ENCODE data around the gene SPATA16. TPM values are rescaled to one million over a fixed set of nuclear protein-coding genes. Genes with fewer than 3 reads are reported as not detected.

The SPATA16 gene
- total and polyA plus RNA-seq, 2 of the 13 experiments (the other 11 are each of a cell fraction or from before 2014, with no cell fraction given): not detected

- ATAC-seq: no peak
- FAIRE-seq: no peak
- no peak overlapping the region for H3K27ac ChIP-seq (ENCODE audit: extremely low read length, insufficient read depth, low read length)
- H3K36me3 ChIP-seq (replicated peaks in 1 of 2; ENCODE audit: control insufficient read depth in 1 of 2, insufficient read depth in 2 of 2, low read length in 2 of 2): no peaks in the 10 kb centered on the region
- no TSS peak for BruUV-seq (replicated peaks)
- H3K4me1 ChIP-seq (ENCODE audit: insufficient read depth, low read length): no peaks in the 10 kb centered on the region
- H3K4me2 ChIP-seq (ENCODE audit: low read depth, low read length): no peak overlapping the region
- POLR2A ChIA-PET: no interaction called here
- CTCF ChIA-PET (ENCODE audit: low intra/inter-chr PET ratio, low total read pairs): no interaction called here
- in situ Hi-C loops (cut with HindIII; ENCODE audit: extremely low pct_ligation_motif_present, low pct_unique_long_range_greater_than_20kb): no loop called here
- no peak overlapping the region for H3K9ac ChIP-seq (ENCODE audit: insufficient read depth, low read depth, low read length)
- H3K9me3 ChIP-seq (ENCODE audit: low read length): no peaks in the 10 kb centered on the region
- H3K79me2 ChIP-seq (ENCODE audit: insufficient read depth, low read length): no peaks in the 10 kb centered on the region
- no peak overlapping the region for H3K4me3 ChIP-seq (replicated peaks in 1 of 3; ENCODE audit: insufficient read depth in 1 of 3, low read depth in 2 of 3, low read length in 3 of 3)
- no peaks in the 10 kb centered on the region for H3K27me3 ChIP-seq (ENCODE audit: control insufficient read depth in 1 of 2, insufficient read depth in 2 of 2, low read length in 2 of 2)
- TF ChIP-seq, protein P1, sequence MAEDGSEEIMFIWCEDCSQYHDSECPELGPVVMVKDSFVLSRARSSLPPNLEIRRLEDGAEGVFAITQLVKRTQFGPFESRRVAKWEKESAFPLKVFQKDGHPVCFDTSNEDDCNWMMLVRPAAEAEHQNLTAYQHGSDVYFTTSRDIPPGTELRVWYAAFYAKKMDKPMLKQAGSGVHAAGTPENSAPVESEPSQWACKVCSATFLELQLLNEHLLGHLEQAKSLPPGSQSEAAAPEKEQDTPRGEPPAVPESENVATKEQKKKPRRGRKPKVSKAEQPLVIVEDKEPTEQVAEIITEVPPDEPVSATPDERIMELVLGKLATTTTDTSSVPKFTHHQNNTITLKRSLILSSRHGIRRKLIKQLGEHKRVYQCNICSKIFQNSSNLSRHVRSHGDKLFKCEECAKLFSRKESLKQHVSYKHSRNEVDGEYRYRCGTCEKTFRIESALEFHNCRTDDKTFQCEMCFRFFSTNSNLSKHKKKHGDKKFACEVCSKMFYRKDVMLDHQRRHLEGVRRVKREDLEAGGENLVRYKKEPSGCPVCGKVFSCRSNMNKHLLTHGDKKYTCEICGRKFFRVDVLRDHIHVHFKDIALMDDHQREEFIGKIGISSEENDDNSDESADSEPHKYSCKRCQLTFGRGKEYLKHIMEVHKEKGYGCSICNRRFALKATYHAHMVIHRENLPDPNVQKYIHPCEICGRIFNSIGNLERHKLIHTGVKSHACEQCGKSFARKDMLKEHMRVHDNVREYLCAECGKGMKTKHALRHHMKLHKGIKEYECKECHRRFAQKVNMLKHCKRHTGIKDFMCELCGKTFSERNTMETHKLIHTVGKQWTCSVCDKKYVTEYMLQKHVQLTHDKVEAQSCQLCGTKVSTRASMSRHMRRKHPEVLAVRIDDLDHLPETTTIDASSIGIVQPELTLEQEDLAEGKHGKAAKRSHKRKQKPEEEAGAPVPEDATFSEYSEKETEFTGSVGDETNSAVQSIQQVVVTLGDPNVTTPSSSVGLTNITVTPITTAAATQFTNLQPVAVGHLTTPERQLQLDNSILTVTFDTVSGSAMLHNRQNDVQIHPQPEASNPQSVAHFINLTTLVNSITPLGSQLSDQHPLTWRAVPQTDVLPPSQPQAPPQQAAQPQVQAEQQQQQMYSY (CRISPR knock-in tag; IDR thresholded peaks at IDR 0.05): no peak
- TF ChIP-seq ZFP36L1 (CRISPR knock-in tag; IDR thresholded peaks at IDR 0.05) (no peak), ZNF136 (CRISPR knock-in tag; IDR thresholded peaks at IDR 0.05; ENCODE audit: low read depth) (no peak), TMF1 (CRISPR knock-in tag; IDR thresholded peaks at IDR 0.05; ENCODE audit: low read depth) (no peak), RFX3 (CRISPR knock-in tag; IDR thresholded peaks at IDR 0.05) (no peak), CBX1 (IDR thresholded peaks at IDR 0.05; ENCODE audit: low read depth) (no peak)
- no peaks in the 10 kb centered on the region for H4K20me1 ChIP-seq (ENCODE audit: insufficient read depth, low read length)
- H2AFZ ChIP-seq (ENCODE audit: low read length): no peak overlapping the region
- DNase-seq (ENCODE audit: low spot score): no peak
- intact Hi-C loops (cut with micrococcal nuclease; ENCODE audit: unreplicated experiment): no loop called here
Measured at GRCh38 chr3:173030273-173030672, 110.8 kb downstream of the SPATA16 start.

DNA sequence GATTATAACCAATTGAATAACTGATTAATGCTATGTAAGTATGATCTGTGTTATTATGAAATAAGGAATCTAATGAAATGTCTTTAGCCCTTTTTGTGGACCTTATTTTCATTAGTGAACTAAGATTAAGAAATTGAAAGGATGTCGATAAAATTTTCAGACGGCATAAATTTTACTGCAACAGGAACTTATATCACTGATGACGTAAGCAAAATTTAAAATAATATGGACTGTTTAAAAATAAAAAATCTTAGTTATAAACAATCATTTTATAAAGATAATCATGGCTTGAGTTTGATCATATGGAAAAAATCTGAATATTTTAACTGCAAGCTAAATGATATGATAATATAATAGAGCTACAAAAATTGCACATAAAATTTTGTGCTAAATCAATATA, 112.7 kb downstream of the SPATA16 start:
- H3K79me2 ChIP-seq (ENCODE audit: insufficient read depth, low read length): no peaks in the 10 kb centered on the region
- no peak for DNase-seq (ENCODE audit: low spot score)
- 32% methylated on average over 3 of the region's 3 CpGs for WGBS (ENCODE audit: low lambda C conversion rate)
- H3K27ac ChIP-seq (ENCODE audit: extremely low read length, insufficient read depth, low read length): no peak overlapping the region
- intact Hi-C loops (cut with micrococcal nuclease; ENCODE audit: unreplicated experiment) (no loop called here), in situ Hi-C loops (cut with HindIII; ENCODE audit: extremely low pct_ligation_motif_present, low pct_unique_long_range_greater_than_20kb) (no loop called here)
- POLR2A ChIA-PET: no interaction called here
- H3K4me1 ChIP-seq (ENCODE audit: insufficient read depth, low read length): no peaks in the 10 kb centered on the region
- no peaks in the 10 kb centered on the region for H4K20me1 ChIP-seq (ENCODE audit: insufficient read depth, low read length)
- no peak for ATAC-seq
- H3K4me2 ChIP-seq (ENCODE audit: low read depth, low read length): no peak overlapping the region
- no peaks in the 10 kb centered on the region for H3K36me3 ChIP-seq (replicated peaks in 1 of 2; ENCODE audit: control insufficient read depth in 1 of 2, insufficient read depth in 2 of 2, low read length in 2 of 2)
- no peaks in the 10 kb centered on the region for H3K9me3 ChIP-seq (ENCODE audit: low read length)
- H3K4me3 ChIP-seq (replicated peaks in 1 of 3; ENCODE audit: insufficient read depth in 1 of 3, low read depth in 2 of 3, low read length in 3 of 3): no peak overlapping the region
- no peak overlapping the region for H2AFZ ChIP-seq (ENCODE audit: low read length)
- H3K27me3 ChIP-seq (ENCODE audit: control insufficient read depth in 1 of 2, insufficient read depth in 2 of 2, low read length in 2 of 2): no peaks in the 10 kb centered on the region
- CTCF ChIA-PET (ENCODE audit: low intra/inter-chr PET ratio, low total read pairs): no interaction called here
- H3K9ac ChIP-seq (ENCODE audit: insufficient read depth, low read depth, low read length): no peak overlapping the region
- no TSS peak for BruUV-seq (replicated peaks)
- no peak for FAIRE-seq
- TF ChIP-seq ZKSCAN5 (CRISPR knock-in tag; IDR thresholded peaks at IDR 0.05) (no peak), ATF7 (IDR thresholded peaks at IDR 0.05) (peak; percentile 38; the same call in 1 of the 2 replicates), ATF7 (CRISPR knock-in tag; IDR thresholded peaks at IDR 0.05) (no peak), MTF2 (CRISPR knock-in tag; IDR thresholded peaks at IDR 0.05; ENCODE audit: borderline replicate concordance) (no peak), ZNF644 (CRISPR knock-in tag; IDR thresholded peaks at IDR 0.05; ENCODE audit: low read depth) (no peak), ZNF766 (CRISPR knock-in tag; IDR thresholded peaks at IDR 0.05; ENCODE audit: borderline replicate concordance) (no peak), BRCA1 (CRISPR knock-in tag; IDR thresholded peaks at IDR 0.05) (no peak), TOE1 (CRISPR knock-in tag; IDR thresholded peaks at IDR 0.05) (no peak), MAFK (conservative IDR thresholded peaks at IDR 0.05 in 1 of 2, IDR thresholded peaks at IDR 0.05 in 1 of 2; ENCODE audit: low read length in 2 of 2) (peak; percentile 41 to 81; a peak in 3 of 4 replicates)
- TF ChIP-seq, protein P2, sequence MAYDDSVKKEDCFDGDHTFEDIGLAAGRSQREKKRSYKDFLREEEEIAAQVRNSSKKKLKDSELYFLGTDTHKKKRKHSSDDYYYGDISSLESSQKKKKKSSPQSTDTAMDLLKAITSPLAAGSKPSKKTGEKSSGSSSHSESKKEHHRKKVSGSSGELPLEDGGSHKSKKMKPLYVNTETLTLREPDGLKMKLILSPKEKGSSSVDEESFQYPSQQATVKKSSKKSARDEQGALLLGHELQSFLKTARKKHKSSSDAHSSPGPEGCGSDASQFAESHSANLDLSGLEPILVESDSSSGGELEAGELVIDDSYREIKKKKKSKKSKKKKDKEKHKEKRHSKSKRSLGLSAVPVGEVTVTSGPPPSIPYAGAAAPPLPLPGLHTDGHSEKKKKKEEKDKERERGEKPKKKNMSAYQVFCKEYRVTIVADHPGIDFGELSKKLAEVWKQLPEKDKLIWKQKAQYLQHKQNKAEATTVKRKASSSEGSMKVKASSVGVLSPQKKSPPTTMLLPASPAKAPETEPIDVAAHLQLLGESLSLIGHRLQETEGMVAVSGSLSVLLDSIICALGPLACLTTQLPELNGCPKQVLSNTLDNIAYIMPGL (CRISPR knock-in tag; IDR thresholded peaks at IDR 0.05; ENCODE audit: borderline replicate concordance in 1 of 2, low read depth in 1 of 2): no peak
